Hematopoietic multipotent progenitor cell treated with erythropoietin and hydrocortisone succinate and interleukin-3 and kit ligand, for 17 days (in vitro differentiated cells): ENCODE results near the gene DNM1.
A peak's percentile ranks its signal among the peaks of the same experiment; 100 is the strongest.

Source experiments
- DNase-seq: peaks from one replicate; pipeline ENCODE4 v3.0.0-alpha.2; 2015; ENCODE audit warnings: low spot score

DNM1 gene

DNA sequence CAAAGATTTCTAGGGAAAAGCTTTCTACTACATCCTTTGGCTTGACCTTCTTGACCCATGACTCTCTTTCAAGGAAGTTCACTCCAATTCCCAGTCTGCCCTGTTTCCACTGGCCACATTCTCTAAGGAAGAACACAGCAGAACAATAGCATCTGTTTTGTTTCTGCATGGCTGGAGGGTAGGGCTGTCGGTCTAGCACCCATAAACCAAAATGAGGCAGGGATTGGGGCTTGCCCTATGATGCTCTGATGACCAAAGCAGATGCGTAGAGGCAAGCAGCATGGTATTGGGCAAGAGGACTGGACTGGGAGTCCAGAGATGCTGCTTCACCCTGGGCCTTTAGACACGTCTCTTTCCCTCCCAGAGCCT lies 48.5 kb downstream of the DNM1 start:
- DNase-seq = no peak

DNA sequence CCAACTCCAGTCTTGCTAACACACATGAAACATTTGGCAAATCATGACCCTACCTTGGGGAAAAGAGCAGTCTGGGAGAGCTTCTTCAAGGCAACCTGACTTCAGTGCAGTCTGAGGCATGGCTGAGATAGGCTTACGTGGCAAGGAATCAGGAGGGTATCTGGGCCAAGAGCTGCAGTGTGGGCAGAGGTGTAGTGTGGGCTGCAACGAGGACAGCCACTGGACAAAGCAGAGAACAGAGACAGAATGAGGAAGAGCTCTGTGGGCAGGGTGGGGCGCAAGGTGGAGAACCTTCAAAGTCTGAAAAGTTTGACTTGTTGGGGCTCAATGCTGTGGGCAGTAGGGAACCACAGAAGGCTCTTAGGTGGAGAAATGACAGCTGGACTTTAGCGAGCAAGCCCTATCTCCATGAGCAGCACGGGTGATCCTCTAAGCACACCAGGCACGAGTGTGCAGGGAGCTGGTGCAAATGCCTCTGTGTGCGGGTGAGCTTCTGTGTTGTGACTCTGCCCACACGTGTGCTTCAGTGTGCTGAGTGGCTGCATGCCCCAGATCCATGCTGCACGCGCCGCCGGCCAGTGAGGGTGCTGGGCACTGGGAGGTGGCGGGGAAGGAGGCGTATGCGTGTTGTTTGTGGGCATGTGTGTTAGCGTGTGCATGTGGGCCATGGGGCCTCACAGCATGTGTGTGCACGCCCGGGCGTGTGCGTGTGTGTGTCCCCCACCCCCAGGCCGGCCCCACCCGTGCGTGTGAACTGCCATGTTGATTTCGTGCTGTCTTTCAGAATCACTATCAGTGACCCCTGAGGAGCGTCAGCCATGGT lies 49.3 kb downstream of the DNM1 start:
- no peak for DNase-seq

DNA sequence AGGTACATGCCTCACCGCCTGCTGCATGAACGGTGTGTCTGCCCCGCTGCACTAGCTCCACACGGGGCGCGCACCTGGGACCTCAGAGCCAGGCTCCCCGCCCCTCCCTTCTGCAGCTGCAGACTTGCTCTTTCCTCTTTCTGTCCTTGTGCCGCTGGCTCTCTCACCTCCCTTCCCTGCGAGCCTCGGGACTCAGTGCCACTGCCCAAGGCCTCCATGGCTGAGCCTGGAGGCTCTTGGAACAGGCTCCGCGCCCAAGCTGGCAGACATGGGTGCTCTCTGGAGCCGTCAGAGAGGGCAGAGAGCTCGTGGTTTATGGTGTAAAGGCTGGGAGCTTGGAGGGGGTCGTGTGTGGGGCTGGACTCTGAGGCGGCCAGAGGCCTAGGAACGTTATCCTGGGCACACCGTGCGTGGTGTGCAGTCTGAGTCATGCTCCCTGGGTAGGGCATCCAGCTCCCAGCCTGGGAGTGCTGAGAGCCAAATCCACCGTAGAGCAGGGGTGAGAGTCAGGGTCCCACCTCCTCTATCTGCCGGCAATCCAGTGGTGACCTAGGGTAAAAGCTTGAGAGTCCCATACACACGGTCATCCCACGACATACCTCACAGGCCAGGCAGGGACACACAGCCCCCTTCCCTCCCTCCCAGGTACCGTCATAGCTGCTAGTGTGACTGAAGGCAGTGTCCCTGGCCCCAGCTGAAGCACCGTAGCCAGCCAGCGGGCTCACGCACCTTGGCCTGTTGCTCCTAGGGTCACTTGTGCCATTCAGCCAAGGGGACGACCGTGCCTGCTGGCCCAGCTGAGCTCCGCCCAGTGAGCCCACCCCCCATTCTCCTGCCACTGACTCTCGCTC lies 50.2 kb downstream of the DNM1 start:
- no peak for DNase-seq

DNA sequence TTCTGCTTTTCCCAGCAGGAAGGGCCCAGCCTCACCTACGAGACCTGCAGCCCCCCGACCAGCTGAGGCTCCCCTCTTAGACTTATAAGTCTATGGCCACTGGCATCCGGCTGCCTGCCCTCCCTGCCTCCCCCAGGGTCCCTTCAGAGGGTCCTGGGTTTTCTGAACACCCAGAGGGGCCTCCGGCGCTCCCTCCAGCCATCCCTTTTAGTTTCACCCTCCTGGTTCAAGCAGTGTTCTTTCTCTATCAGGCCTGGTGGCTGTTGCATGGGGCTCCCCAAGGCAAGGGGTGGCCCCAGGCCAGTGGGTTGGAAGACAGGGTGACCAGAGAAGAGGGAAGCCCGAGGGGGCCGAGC lies 50.8 kb downstream of the DNM1 start:
- no peak for DNase-seq

DNA sequence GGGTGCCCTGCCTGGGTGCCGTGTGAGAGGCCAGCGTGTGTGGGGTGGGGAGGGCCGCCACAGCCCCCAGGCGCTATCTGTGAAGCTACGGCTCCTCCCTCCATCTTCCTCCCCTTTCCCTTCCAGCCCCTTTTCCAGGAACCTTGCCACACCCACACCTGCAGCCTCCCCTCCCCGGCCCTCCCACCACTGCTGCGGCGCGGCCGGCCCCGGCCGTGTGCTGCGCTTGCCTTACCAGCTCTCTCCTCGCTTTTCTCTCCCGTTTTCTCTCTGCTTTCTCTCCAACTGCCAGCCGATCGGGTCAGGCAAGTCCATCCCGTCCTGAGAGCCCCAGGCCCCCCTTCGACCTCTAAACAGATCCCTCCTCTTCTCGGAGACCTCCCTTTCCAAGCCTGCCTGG lies 51.2 kb downstream of the DNM1 start:
- no peak for DNase-seq

DNA sequence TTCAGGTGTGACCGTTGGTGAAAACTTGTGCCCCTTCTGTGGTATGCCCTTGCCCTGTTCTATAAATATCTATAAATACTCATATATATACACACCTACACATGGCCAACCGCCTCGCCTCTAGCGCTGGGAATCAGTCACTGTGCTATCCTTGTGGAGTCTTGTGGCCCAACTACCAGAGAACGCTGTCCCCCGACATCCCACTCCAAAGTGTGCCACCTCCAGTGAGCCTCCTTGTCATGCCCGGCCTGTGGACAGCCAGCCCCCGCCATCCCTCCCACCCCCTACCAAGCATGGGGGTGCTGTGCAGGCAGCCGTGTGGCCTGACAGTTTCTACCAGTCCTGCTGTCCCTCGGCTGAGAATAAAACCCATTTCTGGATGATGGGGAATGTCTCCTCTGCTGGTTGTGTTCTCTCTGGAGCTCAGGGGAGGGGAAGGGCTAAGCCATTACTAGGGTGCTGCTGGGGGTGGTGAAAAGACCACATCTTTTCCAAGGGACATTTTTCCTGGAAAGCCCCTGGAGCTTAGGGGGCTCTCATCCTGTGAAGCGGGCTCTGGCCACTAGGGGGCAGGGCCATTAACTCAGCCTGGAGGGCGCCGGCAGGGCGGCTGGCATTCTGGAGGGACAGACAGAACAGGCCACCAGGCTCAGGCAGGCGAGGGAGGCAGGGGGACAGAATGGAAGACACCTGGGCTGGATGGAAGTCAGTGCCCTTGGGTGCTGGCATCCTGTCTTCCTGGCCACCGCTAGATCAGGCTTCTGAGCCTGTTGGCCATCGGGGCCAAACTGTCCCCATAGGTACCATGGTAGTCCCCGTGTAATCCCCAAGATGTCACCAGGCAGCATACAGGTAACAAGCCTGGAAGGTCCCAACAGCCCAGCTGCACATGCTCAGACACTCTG lies 51.9 kb downstream of the DNM1 start:
- DNase-seq = peak; percentile 68

DNA sequence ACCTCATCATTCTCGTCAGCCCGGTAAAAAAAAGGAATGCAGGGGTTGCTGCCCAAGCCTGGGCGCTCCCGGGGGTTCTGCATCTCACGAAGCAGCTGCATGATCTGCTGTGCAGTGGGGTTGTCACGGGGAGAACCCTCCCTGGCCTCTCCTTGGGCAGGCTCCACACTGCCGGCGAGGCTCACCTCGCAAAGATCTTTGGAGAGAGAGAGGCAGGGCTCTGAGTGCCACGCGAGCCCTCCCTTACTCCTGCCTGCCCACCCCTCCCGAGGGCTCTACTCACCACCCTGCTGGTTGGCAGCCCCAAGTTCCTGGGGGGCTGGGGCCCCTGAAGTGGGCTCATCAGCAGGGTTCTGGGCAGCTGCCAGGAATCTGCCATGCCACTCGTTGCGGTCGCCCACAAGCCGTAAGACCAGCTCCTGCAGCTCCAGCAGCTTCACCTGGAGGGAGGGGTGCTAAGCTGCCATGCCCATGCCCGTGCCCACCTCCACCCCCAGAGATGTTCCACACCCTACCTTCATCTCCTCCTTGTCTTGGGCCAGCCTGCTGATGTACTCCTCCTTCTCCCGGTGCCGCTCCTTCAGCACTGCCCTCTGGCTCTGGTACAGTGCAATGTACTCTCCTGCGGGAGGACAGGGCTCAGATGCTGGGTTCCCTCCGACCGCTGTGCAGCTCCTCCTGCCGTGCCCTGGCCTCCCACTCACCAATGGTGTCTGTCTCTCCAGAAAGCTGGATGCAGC lies 54.1 kb downstream of the DNM1 start:
- DNase-seq = no peak

DNA sequence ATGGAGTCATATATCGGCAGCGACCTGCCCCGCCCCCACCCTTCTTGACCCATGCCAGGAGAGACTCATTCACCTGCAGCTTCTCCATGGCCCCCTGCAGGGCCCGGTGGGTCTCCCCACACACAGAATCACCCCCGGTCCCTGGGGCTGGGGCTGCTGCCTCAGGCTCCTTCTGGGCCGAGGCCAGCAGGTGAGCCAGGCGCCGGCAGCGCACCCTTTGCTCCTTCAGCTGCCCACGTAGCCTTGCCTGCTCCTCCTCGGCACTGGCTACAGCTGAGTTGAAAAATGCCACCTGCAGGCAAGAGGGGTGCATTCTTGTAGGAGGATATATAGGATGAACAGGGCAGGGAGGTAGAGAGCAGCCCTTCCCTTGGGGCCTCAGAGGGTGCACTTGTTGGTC lies 54.7 kb downstream of the DNM1 start:
- DNase-seq = no peak

DNA sequence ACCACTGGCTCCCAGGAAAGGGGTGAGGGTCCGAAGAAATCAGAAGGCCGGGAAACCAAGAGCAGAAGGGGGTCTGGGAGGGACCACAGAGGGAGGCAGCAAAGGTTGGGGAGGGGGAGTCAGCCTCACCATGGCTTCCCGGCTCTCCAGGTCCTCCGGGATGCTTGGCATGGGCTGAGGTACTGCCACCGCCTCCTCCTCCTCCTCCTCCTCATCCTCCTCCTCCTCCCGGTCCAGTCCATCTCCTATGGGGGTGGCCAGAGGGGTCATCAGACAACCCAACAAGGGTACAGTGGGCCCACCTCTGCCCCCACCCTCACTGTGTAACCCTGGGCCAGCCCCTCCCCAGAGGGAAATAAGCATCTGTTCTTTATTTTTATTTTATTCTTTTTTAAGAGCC lies 55.1 kb downstream of the DNM1 start:
- no peak for DNase-seq

DNA sequence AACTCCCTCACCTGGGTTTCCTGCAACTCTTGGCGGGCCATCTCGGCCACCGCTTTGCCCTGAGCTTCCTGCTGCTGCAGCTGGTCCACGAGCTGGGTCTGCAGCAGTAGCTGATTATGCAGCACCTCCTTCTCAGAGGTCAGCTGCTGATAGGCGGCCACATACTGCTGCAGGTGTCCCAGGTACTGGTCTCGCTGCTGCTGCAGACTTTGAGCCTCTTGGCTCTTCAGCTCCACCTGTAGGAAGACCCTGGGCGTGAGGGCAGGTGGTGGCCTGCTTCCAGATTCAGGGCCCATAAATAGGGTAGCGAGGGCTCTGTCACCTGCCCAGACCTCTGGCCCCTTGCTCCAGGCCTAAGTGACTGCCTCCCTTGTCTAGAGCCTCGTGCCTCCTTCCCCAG lies 56.0 kb downstream of the DNM1 start:
- DNase-seq = no peak

DNA sequence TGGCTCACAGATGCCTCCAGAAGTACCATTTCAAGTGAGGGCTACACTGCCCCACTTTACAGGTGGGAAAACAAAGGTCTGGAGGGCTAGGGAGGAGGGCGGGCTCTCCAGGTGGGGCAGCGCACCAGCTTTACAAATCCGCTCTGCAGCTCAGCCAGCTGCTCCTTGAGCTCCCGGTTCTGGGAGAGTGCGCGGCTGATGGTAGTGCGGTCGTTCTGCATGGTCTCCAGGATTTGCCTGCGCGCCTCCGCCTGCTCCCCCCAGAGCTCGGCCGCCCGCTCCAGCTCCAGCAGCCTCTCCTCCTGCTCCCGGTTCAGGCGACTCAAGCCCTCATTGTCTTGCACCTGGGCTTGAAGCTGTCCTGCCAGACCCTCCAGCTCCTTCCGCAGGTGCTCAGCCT lies 57.2 kb downstream of the DNM1 start:
- no peak for DNase-seq

DNA sequence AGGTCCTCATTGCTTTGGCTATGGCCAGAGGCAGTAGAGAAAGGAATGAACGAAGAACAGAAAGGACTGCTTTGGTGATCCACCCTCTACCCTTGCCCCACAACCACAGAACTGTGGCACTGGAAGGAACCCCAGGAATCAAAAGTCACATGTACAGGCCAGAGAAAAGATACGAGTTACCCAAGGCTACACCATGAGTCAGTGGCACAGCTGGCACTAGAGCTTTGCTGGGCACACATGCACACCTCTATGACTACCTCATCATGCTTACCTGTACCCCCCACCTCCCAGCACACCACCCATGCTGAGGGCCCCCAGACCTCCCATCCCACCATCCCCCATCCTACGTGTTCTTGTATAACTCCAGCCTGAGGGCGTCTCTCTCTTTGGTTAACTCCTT lies 59.5 kb downstream of the DNM1 start:
- DNase-seq = no peak

DNA sequence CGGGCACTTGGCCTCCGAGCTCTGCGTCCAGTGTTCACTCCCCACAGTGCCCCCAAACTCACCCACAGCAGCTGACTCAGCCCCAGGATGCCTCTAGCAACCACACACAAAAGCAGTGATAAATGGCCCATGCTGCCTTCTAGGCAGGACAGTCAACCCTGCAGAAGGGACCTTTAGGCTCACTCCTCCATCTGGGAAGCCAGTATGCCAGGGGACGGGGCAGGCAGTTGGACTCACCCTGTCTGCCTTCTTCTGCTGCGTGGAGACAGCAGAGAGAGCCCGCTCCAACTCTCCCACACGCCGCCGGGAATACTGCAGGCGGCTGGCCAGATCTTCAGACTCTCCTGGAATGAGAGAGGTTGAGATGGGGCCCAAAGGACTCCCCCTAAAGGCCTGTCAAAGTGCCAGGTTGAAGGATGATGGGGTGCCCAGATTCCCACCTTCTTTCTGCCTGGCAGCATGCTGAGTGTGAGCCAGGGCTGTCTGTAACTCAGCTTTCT lies 62.2 kb downstream of the DNM1 start:
- DNase-seq = no peak

DNA sequence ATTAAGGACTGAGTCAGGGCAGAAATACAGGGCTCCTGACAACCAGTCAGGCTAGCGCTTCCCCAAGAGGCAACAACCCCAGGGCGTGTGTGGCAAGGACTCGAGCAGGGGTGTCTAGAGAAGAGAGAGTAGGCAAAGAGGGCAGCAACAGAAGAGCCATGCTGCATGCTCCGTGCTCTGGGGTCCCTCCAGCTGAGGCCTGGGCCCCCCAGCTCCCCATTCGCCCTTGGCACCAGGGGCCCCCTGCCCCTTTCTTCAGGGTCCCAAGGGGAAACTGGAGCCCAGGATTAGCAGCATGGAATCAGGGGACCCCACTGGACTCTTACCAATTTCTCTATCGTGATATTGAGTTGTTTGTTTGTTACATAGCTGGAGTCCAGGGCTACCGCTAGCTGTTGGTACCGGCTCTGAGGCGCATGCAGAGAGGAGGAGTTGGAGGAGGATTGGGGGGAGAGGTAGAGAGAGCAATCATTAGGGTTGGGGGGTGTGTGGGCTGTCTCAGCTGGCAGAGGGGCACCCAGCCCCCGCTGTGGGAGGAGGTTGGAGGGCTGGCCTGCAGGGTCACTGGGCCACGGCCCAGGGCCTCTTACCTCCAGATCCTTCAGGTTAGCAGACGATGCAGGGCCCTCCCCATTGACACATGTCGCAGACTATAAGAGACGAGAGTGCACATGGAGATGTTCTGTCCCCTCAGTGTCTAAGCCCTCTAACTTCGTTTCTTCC lies 63.9 kb downstream of the DNM1 start:
- DNase-seq = no peak

DNA sequence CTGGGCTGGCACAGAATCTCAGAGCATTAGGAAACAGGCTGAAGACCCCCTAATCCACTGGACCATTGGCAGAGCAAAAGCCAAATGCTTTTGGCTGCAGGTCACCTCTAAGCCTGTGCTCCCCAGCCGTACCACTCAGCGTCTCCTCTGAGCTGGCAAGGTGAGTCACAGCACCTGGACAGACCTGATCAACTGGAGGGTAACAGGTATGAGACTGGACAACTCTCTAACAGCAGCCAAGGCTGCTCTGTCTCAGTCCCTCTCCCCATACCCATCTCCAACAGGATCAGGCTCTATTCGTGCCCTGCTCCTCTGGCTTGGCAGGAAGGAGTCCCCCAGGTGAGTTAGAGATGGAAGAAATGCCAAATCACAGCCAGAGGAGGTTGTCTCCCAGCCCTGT lies 67.9 kb downstream of the DNM1 start:
- DNase-seq = no peak

DNA sequence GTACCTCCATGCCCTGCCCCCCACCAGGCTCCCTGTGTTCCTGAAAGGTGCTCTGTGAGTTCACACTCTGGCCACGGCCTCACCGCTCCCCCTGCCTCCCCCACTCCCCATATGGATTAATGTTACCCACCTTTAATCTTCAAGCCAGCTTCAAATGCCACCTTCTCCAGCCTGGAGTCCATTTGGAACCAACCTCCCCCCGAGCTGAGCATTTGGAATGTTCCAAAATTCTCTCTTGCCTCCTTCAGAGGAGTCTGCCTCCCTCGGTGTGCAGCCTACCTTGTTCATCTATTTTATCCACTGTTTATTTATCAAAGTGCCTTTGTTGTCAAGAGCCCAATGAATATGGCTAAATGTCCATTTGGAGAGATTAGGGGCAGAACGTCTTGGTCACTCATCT lies 68.3 kb downstream of the DNM1 start:
- DNase-seq = no peak

DNA sequence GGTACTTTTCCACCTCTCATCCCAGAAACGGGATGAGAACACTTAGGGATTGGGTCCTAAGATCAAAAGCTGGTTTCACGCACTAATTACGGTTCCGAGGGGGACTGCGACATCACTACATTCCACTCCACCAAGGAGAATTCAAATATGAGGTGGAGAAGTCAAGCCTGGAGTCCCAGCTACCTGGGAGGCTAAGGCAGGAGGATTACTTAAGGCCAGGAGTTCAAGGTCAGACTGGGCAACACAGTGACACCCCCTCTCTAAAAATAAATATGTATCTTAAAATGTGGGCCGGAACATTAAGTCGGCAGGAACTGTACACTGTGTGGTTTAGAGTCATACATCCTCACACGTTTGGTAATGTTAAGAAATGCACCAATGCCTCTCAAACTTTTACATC lies 71.1 kb downstream of the DNM1 start:
- DNase-seq = no peak

DNA sequence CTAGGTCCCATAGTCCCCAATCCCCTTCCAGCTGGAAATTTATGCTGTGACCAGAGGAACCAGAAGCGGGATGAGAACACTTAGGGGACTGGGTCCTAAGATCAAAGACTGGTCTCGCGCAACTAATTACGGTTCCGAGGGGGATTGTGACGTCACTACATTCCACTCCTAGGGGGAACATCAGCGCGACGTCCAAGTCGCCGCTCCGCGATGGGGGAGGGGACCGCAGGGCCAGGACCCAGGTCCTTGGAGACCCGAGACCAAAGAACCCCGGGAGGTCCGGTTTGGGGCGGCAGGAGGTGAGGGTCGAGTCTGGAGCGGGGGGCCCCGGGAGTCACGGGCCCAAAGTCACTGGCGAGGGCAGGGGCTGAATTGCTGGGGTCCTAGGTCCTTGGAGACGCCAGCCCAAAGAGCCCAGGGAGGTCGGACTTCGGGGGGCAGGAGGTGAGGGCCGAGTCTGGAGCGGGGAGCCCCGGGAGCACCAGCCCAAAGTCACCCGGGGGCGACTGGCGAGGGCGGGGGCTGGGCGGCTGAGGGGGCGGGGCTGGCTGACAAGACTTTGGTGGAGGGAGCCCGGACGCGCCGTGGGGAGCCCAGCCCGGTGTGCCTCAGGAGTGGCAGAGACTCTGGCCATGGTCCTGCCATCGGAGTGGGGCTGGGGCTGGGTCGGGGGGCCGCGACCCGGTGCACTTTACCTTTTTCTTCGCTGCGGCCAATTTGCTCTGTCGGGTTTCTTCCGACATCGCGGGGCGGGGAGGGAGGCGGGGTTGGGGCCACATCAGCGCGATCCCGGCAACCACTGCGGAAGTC lies 72.2 kb downstream of the DNM1 start, which contains the start of gene GOLGA2:
GOLGA2 (minus strand) TSS at position 810 of the 810 bp plus-strand sequence; CDS start at position 779, 31 bp downstream.
- peak; percentile 58 for DNase-seq

DNA sequence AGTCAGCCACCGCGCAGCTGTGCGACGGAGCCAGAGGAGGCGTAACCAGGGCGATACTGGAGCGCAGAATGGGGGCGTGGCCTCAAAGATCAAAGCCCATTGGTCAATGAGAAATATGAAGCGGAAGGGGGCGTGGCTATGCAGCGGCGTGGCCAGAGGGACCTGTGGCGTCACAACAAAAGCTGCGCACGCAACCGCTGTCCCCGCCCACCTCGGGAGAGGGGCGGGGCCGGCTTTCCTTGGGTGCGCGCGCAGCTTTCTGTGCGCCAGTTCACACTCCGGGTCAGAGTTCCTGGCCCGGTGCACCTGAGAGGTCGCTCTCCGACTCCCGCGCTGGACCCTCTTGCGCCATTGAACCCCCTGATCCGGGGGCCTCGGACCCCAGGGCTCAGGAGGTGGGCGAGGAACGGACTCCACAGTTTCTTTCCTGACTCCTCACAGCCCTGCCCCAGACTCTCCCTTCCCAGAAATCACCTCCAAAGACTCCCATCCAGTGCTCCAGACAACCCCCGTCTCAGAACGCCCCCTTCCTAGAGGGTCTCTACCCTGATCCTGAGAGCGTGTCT lies 72.9 kb downstream of the DNM1 start, which contains the start of gene SWI5:
SWI5 (plus strand) TSS at position 269 of the 566 bp plus-strand sequence.
- peak; percentile 100 for DNase-seq
